Epithelial cell of prostate (primary cell): Measurements from ENCODE around the gene GRID1.

ENCODE experiments used
- DNase-seq: peaks from one replicate; pipeline ENCODE4 v3.0.0-alpha.2; 2011; ENCODE audit warnings: low read depth, low spot score
- H3K27ac ChIP-seq: fragments of 450-650 bp; 2 replicates; pipeline ENCODE4 v1.5.1; 2017; ENCODE audit warnings: mild to moderate bottlenecking

Gene GRID1

DNA sequence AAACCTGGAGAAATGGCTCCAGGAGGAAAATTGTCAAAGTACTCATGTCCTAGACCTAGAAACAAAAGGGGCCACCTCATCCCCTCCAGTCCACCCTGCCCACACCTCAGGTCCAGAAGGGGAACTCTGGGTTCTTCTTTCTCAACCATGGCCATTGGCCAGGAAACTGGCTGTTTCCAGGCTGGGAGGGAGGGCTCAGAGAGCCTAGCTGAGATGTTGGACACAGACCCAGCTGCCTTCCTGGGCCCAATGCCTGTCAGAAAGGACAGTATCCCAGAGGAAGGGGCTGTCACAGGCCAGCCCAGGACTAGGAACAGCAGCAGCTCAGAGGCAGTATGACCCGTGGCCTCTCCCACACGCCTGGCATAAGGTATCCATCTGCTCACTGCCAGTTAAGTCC is 9.6 kb downstream of the GRID1 start:
- DNase-seq, result no peak
- no peak overlapping the region for H3K27ac ChIP-seq

GRCh38 chr10:86356296-86356695 is 10.3 kb downstream of the GRID1 start:
- DNase-seq, result no peak
- H3K27ac ChIP-seq, result no peak overlapping the region

DNA sequence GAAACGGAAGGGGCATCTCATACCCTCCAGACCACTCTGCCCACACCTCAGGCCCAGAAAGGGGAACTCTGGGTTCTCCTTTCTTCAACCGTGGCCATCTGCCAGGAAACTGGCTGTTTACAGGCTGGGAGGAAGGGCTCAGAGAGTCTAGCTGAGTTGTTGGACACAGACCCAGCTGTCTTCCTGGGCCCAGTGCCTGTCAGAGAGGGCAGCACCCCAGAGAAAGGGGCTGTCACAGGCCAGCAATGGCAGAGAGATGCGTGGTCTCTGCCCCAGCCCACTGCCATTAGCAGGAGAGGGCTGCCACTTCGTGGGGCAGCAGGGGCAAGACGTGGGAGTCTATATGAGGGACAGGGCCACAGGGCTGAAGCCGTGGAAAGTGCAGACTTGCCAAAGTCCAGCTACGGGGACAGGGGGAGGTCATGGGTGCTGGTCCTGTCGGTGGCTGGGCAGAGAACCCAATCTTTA is 11.0 kb downstream of the GRID1 start:
- H3K27ac ChIP-seq, result no peak overlapping the region
- DNase-seq, result no peak

GRCh38 chr10:86354761-86355540 is 11.6 kb downstream of the GRID1 start:
- no peak overlapping the region for H3K27ac ChIP-seq
- no peak for DNase-seq

DNA sequence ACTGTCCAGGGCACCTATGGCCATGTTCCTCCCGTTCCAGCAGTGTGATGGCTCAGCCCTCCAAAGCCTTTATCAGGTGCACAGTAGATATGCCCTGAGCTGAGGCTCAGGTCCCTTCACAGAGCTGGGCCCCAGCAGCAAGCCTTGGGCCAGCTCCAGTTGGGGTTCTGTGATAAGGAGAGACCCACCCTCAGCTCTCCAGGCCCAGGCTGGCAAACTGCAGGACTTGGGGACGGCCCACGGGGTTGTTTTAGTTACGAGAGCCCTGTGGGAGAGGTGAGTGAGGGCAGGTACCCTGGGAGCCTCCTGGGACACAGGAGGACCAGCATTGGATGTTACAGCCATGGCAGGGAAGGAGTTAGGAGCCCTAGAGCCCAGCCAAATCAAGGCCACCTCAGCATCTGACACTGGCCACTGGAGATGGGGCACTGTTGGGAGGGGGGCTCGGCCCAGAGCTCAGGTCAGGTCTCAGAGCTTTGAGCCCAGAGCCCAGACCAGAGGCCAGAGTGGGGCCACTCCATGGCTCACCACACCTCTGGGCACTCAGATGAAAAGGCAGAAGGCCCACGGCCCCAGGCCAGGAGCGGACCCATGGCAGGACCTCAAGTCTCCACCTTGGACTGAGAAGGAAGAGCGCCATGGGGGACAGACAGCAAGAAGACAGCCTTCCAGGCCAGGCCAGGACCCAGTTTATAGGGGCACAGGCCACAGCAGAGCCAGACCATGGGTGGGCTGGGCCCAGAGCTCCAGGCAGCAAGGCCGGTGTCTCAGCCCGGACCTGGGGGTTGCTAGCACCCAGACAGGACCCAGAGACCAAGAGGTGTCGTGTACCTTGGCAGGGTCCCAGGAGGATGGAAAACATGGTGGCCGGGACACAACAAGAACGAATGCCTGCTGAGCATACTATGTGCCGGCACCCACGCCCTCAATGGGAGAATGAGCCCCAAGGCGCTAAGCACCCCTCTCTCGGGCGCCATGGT is 12.8 kb downstream of the GRID1 start:
- no peak overlapping the region for H3K27ac ChIP-seq
- no peak for DNase-seq

- H3K27ac ChIP-seq, result no peak overlapping the region
- no peak for DNase-seq
Observed at GRCh38 chr10:86350897-86351296, 15.7 kb downstream of the GRID1 start.

- no peak overlapping the region for H3K27ac ChIP-seq
- no peak for DNase-seq
Observed at GRCh38 chr10:86349940-86350630, 16.5 kb downstream of the GRID1 start.

DNA sequence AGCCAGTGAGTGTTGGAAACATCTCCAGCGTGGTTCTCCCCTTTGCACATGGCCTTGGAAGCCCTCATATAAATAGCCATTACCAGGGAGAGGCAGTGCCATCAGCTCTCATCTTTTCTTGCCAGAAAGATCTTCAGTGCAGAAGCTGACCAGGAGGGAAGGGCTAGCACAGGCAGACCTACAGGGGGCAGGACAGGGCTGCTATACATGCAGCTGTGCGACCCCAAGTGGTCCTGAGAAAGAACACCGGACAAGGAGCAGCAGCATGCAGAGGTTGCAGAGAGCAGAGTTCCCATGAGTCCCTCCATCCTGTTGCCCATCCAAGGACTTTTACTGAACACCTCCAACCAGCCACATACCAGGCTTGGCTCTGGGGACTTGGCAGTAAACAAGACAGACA is 17.1 kb downstream of the GRID1 start:
- no peak for DNase-seq
- H3K27ac ChIP-seq, result no peak overlapping the region

GRCh38 chr10:86348321-86349210 is 18.0 kb downstream of the GRID1 start:
- H3K27ac ChIP-seq, result no peak overlapping the region
- DNase-seq, result no peak

DNA sequence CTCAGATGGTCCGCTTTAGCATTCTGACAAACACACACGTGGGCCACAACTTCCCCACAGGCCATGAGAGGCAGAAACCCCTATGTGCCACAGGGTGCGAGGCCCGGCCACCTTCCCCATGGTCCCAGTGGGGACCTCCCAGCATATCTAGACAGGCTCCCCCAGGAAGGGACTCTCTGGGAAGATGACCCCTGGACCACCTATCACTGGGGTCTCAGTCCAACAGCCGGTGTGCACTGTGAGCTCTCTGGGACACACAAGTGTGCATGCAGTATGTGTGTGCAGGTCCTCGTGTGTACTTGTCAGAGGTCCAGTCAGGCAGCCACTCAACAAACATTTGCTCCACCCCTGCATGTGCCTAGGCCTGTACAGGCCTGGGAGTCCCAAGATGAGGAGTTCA is 18.7 kb downstream of the GRID1 start:
- H3K27ac ChIP-seq, result no peak overlapping the region
- no peak for DNase-seq

GRCh38 chr10:86346799-86347665 is 19.6 kb downstream of the GRID1 start:
- H3K27ac ChIP-seq, result peak overlapping the region; percentile 35
- DNase-seq, result no peak

DNA sequence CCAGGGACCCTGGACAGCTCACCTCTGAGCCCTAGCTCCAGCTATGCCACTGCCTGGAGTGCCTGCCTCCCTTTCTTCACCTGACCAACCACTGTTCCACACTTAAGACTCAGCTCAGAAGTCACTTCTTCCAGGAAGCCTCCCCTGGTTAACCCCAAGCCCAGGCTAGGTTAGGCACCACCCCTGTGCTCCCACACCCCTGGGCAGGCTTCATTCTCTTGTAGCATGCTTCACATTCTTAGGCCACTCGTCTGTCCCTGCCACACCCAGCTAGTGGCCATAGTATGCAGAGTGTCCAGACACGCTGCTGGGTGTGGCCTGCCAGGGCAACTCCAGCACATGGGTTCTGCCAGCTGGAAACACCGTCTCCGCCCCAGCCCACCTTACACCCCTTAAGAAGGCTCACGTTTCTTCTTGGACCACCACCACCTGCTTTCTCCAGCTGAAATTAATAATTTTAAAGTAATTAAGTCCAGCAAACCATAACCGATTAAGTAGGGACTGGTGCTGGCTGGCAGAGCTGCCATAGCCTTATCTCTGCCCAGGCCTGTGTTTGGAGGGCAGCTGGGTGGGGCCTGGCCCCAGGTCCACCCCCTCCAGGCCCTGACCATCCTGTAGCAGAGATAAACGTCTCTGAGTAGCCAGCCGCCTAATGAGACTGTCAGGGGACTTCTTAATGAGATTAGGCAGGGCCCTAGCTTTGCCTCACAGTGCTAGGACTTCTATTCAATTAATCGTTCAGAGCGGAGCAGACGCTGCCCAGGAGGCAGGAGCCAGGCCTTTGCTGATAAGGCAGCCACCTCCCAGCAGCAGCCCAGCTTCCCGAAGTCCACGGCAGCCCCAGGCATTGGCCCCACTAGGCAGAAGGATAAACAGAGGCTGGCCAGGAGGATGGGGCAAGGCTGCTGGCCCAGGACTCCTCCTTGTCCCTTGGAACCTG is 20.5 kb downstream of the GRID1 start:
- H3K27ac ChIP-seq, result peak overlapping the region; percentile 35
- peak; percentile 6 for DNase-seq

GRCh38 chr10:86345296-86345858 is 21.2 kb downstream of the GRID1 start:
- H3K27ac ChIP-seq, result no peak overlapping the region
- DNase-seq, result no peak

- H3K27ac ChIP-seq, result no peak overlapping the region
- no peak for DNase-seq
Observed at GRCh38 chr10:86344714-86345161, 21.9 kb downstream of the GRID1 start.

DNA sequence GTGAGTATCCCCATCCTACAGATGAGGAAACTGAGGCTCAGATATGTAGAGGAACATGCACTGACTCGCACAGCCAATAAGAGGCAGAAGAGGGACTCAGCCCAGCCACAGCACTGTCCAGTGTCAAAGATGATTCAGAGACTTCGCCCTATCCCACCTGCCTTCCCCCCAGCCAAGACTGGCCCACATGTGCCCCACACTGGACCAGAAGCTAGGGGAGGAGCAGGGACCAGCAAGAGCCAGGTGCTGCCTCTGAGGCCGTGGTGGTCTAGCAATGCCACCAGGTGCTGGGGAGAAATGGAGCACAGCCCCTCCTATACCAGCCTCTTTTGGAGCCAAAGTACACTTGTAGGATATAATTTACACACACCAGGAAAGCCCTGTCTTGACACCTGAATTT is 22.3 kb downstream of the GRID1 start:
- H3K27ac ChIP-seq, result no peak overlapping the region
- DNase-seq, result no peak

GRCh38 chr10:86343761-86344160 is 22.8 kb downstream of the GRID1 start:
- H3K27ac ChIP-seq, result no peak overlapping the region
- DNase-seq, result no peak
